Ectodermal cell (in vitro differentiated cells): ENCODE data around the gene SLC25A51. TPM values are rescaled to one million over a fixed set of nuclear protein-coding genes. Genes with fewer than 3 reads are reported as not detected.

Source experiments
- H3K27ac ChIP-seq: 2 replicates; pipeline ENCODE4 v1.7.0; 2013; ENCODE audit warnings: mild to moderate bottlenecking, low read depth, low read length; ENCODE audit not compliant: insufficient read depth, poor library complexity, severe bottlenecking
- H3K27me3 ChIP-seq: 2 replicates; pipeline ENCODE4 v1.7.0; 2013; ENCODE audit warnings: mild to moderate bottlenecking, low read length; ENCODE audit not compliant: insufficient read depth, control insufficient read depth, poor library complexity, severe bottlenecking
- H3K36me3 ChIP-seq: one replicate; pipeline ENCODE4 v1.7.0; 2013; ENCODE audit warnings: low read length; ENCODE audit not compliant: control insufficient read depth, insufficient read depth
- H3K4me1 ChIP-seq: one replicate; pipeline ENCODE4 v1.7.0; 2013; ENCODE audit warnings: low read length; ENCODE audit not compliant: control insufficient read depth, insufficient read depth
- H3K4me3 ChIP-seq: 2 replicates; pipeline ENCODE4 v1.7.0; 2013; ENCODE audit warnings: low read depth, low read length, control low read depth; ENCODE audit not compliant: insufficient read depth
- H3K9me3 ChIP-seq: 2 replicates; pipeline ENCODE4 v1.7.0; 2013; ENCODE audit warnings: mild to moderate bottlenecking, low read length, moderate library complexity; ENCODE audit not compliant: control insufficient read depth
- WGBS, 2 experiments: methylation state at CpG; one replicate each; pipeline ENCODE4 v1.1.7; 2013; ENCODE audit warnings: missing lambda C conversion rate in 2 of 2; 5-methylcytosine and 5-hydroxymethylcytosine counted together
- polyA plus RNA-seq, 4 experiments: library from polyadenylated mRNA; stranded (reverse); fragments of 50-300 nt; gene quantifications; one replicate each; pipeline ENCODE4 v1.2.3, GENCODE V29; 2013

Gene SLC25A51
- polyA plus RNA-seq (2013, experiment 1 of 4): 19.3 TPM
- polyA plus RNA-seq (2013, experiment 2 of 4): 17.3 TPM
- 14.6 TPM for polyA plus RNA-seq (2013, experiment 3 of 4)
- polyA plus RNA-seq (2013, experiment 4 of 4): 13.8 TPM

GRCh38 chr9:37903647-37904444 is at the start of gene SLC25A51:
Gene SLC25A51 (minus strand): TSS chr9:37904127. CDS start chr9:37888550, 15,577 bp downstream.
- WGBS, 2 experiments: 0% methylated on average over 84 of the region's 84 CpGs
- H3K27me3 ChIP-seq: peaks cover 11% of the 10 kb centered on the region
- H3K9me3 ChIP-seq: no peaks in the 10 kb centered on the region
- H3K4me3 ChIP-seq: peak within 1 kb of the TSS; percentile 65
- H3K4me1 ChIP-seq: peaks cover 14% of the 10 kb centered on the region
- no peak within 1 kb of the TSS for H3K27ac ChIP-seq
- no peaks in the 10 kb centered on the region for H3K36me3 ChIP-seq

GRCh38 chr9:37953206-37953774 is 49.4 kb upstream of the SLC25A51 start:
- Histone ChIP-seq H3K36me3 (no peaks in the 10 kb centered on the region), H3K4me3 (no peak overlapping the region), H3K4me1 (no peaks in the 10 kb centered on the region), H3K9me3 (no peaks in the 10 kb centered on the region), H3K27me3 (no peaks in the 10 kb centered on the region), H3K27ac (no peak overlapping the region)
- 96% methylated on average over 5 of the region's 5 CpGs for WGBS, 2 experiments

GRCh38 chr9:37952731-37953130 is 48.8 kb upstream of the SLC25A51 start:
- Histone ChIP-seq H3K36me3 (no peaks in the 10 kb centered on the region), H3K4me1 (no peaks in the 10 kb centered on the region), H3K9me3 (no peaks in the 10 kb centered on the region), H3K4me3 (no peak overlapping the region), H3K27ac (no peak overlapping the region), H3K27me3 (no peaks in the 10 kb centered on the region)
- WGBS, 2 experiments: 94 to 95% methylated on average over 6 of the region's 6 CpGs

DNA sequence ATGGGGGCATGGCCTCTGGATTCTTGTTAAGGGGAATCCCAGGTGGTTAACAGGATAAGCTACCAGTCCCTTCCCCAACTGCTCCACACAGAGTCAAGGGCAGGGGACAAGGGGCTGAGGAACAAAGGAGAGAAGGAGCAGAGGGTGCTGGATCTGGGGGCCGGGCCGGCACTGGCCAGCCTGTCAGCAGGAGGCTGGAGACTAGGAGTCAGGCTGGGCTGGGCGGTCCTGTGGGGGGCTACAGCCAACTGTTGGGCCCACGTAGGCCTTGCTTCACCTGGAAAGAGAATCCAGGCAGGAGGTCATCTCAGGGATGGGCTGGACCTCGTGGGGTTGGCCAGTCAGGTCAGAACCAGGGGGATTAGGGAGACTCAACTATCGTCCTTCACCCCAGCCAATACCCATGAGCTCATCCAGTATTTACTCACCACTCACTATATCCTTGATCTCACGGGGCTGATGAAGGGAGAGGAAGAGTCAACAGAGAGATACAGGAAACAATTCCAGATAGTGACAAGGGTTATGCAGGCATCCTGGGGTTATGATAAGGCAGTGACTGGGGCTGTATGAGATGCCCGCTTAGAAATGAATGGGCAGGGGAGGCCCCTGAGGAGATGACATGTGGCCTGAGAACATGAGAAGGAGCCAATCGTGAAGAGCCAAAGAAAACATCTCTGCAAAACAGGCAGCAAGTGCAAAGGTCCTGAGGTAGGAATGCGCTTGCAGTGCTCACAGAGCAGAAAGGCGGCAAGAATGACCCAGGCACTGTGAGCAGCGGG is 47.9 kb upstream of the SLC25A51 start:
- 92 to 95% methylated on average over 12 of the region's 12 CpGs for WGBS, 2 experiments
- H3K4me1 ChIP-seq: no peaks in the 10 kb centered on the region
- no peak overlapping the region for H3K4me3 ChIP-seq
- no peak overlapping the region for H3K27ac ChIP-seq
- H3K36me3 ChIP-seq: no peaks in the 10 kb centered on the region
- H3K27me3 ChIP-seq: no peaks in the 10 kb centered on the region
- H3K9me3 ChIP-seq: no peaks in the 10 kb centered on the region

DNA sequence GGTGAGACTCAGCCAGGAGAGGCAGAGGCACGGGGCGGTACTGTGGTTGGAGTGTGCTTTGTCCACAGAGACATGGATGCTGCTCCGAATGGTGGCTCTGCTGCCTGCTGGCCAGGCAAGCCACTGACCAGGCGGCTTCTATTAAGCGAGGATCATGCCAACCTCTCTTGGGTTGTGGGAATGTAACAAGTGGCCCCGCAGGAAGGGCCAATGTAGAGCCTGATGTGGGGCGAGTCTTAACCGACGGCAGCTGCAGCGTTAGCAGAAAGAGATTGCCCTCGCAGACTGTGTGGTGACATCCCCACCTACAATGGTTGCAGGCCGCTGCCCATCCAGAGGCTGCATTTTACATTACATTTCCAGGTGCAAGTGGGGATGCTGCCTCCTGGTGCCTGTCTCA is 46.6 kb upstream of the SLC25A51 start:
- no peak overlapping the region for H3K27ac ChIP-seq
- 93 to 94% methylated on average over 12 of the region's 12 CpGs for WGBS, 2 experiments

DNA sequence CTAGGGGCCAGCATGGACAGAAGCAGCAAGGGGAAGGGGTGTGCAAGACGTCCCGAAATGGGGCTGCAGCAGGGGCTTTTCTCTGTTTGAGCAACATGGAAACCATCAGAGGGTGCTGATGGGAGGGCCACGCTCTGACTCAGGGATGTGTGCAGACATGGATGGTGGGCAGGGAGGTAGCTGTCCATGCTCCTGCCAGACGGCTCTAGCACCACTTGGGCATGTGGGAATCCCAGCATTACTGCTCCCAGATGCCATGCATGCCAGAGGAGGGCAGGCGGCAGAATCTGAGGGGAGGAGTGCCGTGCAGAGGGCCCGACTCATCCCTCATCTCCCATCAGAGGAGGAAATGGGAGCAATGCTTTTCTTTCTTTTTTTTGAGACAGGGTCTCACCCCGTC is 45.6 kb upstream of the SLC25A51 start:
- Histone ChIP-seq H3K4me3 (no peak overlapping the region), H3K27ac (no peak overlapping the region), H3K36me3 (no peaks in the 10 kb centered on the region), H3K27me3 (no peaks in the 10 kb centered on the region), H3K9me3 (no peaks in the 10 kb centered on the region), H3K4me1 (peaks cover 12% of the 10 kb centered on the region)
- 91 to 96% methylated on average over 8 of the region's 8 CpGs for WGBS, 2 experiments

More for the DNA sequence above, 46.6 kb upstream of the SLC25A51 start:
- H3K4me1 ChIP-seq: peaks cover 3% of the 10 kb centered on the region
- H3K27me3 ChIP-seq: no peaks in the 10 kb centered on the region
- H3K36me3 ChIP-seq: no peaks in the 10 kb centered on the region
- no peak overlapping the region for H3K4me3 ChIP-seq
- no peaks in the 10 kb centered on the region for H3K9me3 ChIP-seq

DNA sequence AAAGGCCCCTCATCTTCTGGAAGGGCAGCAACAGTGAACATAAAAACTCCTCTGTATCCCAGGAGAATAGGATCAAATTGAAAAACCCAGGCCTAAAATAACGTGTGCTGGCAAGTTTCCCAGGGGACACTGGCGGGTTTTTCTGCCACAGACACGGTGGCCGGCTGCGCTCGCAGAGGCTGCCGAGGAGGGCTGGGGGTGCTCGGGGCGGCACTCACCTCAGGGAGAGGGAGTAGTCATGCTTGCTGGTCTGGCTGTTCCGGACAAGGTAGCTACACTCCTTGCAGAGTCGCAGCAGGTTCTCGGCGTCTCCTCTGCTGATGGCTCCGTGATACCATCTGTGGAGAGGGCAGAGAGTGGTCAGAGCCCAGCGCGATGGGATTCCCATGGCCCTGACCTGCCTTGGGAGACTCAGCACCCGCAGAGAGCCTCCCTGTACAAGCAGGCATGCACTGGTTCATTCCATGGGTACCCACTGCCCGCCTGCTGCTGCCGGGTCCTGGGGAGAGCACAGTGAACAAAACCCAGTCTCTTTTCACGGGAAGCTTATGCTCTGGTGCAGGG is 44.6 kb upstream of the SLC25A51 start:
- Histone ChIP-seq H3K36me3 (no peaks in the 10 kb centered on the region), H3K9me3 (no peaks in the 10 kb centered on the region), H3K27me3 (no peaks in the 10 kb centered on the region), H3K4me3 (no peak overlapping the region), H3K4me1 (peaks cover 22% of the 10 kb centered on the region), H3K27ac (no peak overlapping the region)
- 95% methylated on average over 20 of the region's 20 CpGs for WGBS, 2 experiments

- Histone ChIP-seq H3K27ac (no peak overlapping the region), H3K4me3 (no peak overlapping the region), H3K4me1 (peaks cover 26% of the 10 kb centered on the region), H3K36me3 (no peaks in the 10 kb centered on the region), H3K27me3 (no peaks in the 10 kb centered on the region), H3K9me3 (no peaks in the 10 kb centered on the region)
- WGBS, 2 experiments: 93 to 94% methylated on average over 9 of the region's 9 CpGs
These were observed 44.0 kb upstream of the SLC25A51 start for GRCh38 chr9:37947977-37948376.

DNA sequence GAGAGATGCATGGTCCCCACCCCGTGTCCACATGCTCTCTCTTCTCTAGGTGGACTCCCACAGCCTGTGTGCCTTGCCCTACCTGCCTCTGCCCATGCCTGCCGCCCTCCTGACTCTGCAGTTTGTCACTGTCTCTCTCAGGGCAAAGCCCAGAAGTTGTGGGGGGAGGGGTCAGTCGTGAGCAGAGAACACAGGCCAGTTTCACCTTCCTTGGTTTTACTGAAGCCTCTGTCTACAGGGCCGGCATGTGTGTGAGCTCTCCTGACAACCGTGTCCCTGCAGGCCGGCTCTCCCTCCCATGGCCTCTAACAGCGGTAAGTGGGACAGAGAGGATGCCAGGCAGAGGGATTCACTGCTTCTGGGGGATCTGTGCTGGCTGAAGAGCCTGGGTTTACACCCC is 43.5 kb upstream of the SLC25A51 start:
- Histone ChIP-seq H3K9me3 (no peaks in the 10 kb centered on the region), H3K4me3 (no peak overlapping the region), H3K4me1 (peaks cover 26% of the 10 kb centered on the region), H3K27ac (no peak overlapping the region), H3K27me3 (no peaks in the 10 kb centered on the region), H3K36me3 (no peaks in the 10 kb centered on the region)
- 90 to 93% methylated on average over 7 of the region's 7 CpGs for WGBS, 2 experiments

DNA sequence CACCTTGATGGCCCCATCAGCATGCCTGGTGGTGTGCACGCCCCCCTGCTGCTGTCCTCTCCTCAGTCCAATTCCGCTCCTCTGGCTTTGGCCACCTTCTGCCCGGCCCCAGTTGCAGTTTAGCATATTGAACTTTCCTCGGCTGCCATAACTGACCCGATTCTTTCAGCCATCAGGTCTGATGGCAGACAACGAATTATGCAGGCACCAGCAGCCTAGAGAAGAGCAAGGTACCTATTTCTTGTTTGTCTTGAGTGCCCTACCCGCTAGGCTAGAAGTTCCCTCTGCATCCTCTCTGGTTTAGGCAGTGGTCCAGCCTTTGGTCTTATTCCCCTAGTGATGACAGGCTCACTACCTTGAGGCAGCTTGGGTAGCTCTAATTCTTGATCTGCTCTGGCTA is 43.0 kb upstream of the SLC25A51 start:
- 94% methylated on average over 7 of the region's 7 CpGs for WGBS, 2 experiments
- H3K36me3 ChIP-seq: no peaks in the 10 kb centered on the region
- peaks cover 26% of the 10 kb centered on the region for H3K4me1 ChIP-seq
- H3K9me3 ChIP-seq: no peaks in the 10 kb centered on the region
- H3K4me3 ChIP-seq: no peak overlapping the region
- H3K27me3 ChIP-seq: no peaks in the 10 kb centered on the region
- H3K27ac ChIP-seq: no peak overlapping the region
